ENCODE measurements around the gene DOK7.

The DOK7 gene

DNA sequence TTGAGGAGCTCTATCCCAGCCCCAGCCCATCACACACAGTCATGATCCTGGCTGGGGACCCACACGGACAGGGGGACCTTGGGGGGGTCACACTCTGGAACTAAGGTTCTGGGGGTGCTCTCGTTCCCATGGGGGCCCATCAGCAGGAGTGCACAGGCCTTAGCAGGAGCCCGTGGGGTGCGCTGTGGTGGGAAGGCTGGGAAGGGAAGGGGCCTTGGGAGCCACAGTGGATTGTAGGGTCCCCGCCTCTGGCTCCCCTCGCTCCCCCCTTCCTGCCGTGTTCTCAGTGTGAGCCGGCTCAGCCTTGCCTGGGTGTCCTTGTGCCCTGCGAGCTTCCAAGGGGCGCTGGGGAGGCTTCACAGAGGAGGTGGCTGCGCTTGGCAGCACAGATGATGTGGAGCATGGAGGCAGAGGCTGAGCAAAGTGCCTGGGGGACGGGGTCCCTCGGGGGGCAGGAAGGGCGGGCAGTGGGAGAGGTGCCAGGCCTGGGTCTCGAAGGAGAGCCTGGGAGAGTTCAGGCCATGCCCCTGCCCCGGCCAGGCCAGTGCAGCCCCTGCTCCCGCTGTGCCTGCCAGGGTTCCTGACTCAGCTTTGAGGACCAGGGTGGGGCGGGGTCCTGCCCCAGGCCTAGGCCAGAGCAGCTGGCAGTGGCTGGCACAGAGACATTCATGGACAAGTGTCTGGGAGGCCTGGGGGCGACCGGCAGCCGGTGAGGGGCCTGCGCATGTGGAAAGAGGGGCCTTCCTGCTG is 26.9 kb upstream of the DOK7 start:
- H3K4me3 Mint-ChIP-seq, result no peak overlapping the region
- no peaks in the 10 kb centered on the region for H3K36me3 Mint-ChIP-seq (ENCODE audit: low read depth)
- H3K27me3 Mint-ChIP-seq, result no peaks in the 10 kb centered on the region
- no peak for DNase-seq
- H3K9me3 Mint-ChIP-seq, result no peaks in the 10 kb centered on the region
- H3K27ac Mint-ChIP-seq, result no peak overlapping the region
- no peaks in the 10 kb centered on the region for H3K4me1 Mint-ChIP-seq
- no peak for ATAC-seq

DNA sequence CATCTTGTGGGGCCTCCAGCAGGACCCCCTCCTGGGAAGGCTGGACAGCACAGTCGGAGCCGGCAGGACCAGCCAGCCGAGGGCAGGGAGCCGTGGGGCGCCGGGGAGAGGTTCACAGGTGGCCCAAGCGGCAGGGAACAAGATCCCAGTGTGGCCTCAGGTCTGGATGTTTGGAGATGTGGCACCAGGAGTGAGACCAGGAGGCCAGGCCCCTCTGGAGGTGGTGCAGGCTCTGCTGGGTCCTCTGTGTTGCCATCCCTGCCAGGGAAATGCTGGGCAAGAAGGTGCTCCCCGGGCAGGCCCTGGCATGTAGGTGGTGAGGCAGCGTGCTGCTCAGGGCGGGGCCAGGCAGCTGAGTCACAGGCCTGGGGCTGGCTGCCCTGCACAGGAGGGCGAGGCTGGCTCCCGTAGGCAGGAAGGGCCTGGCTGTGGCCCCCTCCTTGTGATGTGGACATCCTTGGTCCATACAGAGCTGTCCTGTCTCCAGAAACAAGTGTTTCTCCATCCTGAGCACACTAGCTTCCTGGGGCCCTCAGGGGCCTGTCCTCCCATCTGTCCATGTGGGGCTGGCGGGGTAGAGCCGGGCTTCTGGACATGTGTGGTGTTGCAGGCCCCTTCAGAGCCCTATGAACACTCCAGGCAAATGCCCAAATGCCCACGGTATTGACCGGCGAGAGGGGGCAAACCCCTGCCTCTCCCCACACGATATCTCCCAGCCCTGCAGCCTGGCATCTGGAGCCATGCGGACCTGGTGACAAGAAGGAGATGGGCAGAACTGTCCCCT is 26.1 kb upstream of the DOK7 start:
- no peaks in the 10 kb centered on the region for H3K27me3 Mint-ChIP-seq
- ATAC-seq (peak; percentile 47), DNase-seq (no peak)
- H3K4me1 Mint-ChIP-seq, result no peaks in the 10 kb centered on the region
- H3K9me3 Mint-ChIP-seq, result no peaks in the 10 kb centered on the region
- H3K27ac Mint-ChIP-seq, result no peak overlapping the region
- no peak overlapping the region for H3K4me3 Mint-ChIP-seq
- H3K36me3 Mint-ChIP-seq (ENCODE audit: low read depth), result no peaks in the 10 kb centered on the region

DNA sequence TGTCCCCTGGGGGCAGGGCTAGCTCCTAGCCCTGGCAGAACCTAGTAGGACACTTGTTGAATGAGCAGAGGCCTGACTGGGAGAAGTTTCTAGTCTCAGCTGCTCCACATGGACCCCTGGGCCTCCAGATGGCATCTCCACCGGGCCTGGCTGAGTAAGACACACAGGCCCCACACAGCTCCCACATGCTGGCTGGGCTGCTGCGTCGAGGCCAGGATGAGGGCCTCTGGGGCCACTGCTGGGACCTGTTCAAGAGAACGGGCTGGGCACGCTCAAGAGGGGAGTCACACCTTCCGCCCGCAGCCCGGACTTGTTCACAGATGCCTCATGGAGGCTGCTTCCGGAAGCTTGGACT is 25.5 kb upstream of the DOK7 start:
- H3K4me3 Mint-ChIP-seq, result no peak overlapping the region
- DNase-seq, result no peak
- H3K27ac Mint-ChIP-seq, result no peak overlapping the region
- no peaks in the 10 kb centered on the region for H3K9me3 Mint-ChIP-seq
- no peaks in the 10 kb centered on the region for H3K36me3 Mint-ChIP-seq (ENCODE audit: low read depth)
- no peaks in the 10 kb centered on the region for H3K27me3 Mint-ChIP-seq
- no peaks in the 10 kb centered on the region for H3K4me1 Mint-ChIP-seq
- no peak for ATAC-seq

DNA sequence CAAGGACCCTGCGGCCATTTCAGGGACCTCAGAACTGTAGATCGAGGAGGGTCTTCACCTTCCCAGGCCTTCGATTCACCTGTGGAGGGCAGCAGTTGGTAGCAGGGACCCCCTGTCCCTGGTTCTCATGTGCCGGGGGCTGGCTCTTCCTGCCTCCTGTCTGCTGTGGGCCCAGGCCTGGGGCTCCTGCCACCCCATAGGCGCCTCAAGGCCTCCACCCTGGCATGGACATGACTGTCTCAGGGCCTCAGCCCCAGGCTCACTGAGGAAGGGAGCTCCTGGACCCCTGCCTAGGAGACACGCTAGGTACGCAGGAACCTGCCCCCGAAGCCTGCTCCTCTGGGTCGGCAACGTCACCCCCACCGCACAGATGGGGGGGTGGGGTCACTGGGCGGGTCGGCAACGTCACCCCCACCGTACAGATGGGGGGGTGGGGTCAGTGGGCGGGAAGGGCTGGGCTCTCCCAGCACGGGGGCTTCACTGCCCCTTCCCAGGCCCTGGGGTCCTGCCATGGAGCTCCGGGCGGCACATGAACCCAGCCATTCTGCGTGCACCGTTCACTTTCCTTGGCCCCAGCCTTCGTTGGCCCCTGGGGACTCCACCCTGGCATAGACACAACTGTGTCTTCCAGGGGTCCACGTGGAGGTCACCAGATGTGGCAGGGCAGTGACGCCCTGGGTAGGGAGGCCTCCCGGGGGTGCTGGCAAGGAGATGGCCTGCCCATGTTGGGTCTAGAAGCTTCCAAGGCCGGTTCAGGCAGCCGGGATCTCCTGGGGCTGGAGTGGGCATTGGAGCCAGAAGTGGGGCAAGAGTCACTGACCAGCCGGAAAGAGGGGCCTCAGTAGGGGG is 24.9 kb upstream of the DOK7 start:
- ATAC-seq (no peak), DNase-seq (no peak)
- H3K4me1 Mint-ChIP-seq, result no peaks in the 10 kb centered on the region
- no peak overlapping the region for H3K4me3 Mint-ChIP-seq
- H3K9me3 Mint-ChIP-seq, result no peaks in the 10 kb centered on the region
- no peaks in the 10 kb centered on the region for H3K27me3 Mint-ChIP-seq
- H3K27ac Mint-ChIP-seq, result no peak overlapping the region
- H3K36me3 Mint-ChIP-seq (ENCODE audit: low read depth), result no peaks in the 10 kb centered on the region

GRCh38 chr4:3438847-3439180 is 24.3 kb upstream of the DOK7 start:
- H3K27ac Mint-ChIP-seq, result no peak overlapping the region

GRCh38 chr4:3439391-3439790 is 23.7 kb upstream of the DOK7 start:
- Mint-ChIP-seq H3K9me3 (no peaks in the 10 kb centered on the region), H3K36me3 (ENCODE audit: low read depth) (no peaks in the 10 kb centered on the region), H3K4me1 (no peaks in the 10 kb centered on the region), H3K27ac (no peak overlapping the region), H3K27me3 (no peaks in the 10 kb centered on the region), H3K4me3 (no peak overlapping the region)
- DNase-seq, result no peak
- no peak for ATAC-seq

More at GRCh38 chr4:3438847-3439180, 24.3 kb upstream of the DOK7 start:
- no peaks in the 10 kb centered on the region for H3K4me1 Mint-ChIP-seq
- no peak overlapping the region for H3K4me3 Mint-ChIP-seq
- no peaks in the 10 kb centered on the region for H3K27me3 Mint-ChIP-seq
- ATAC-seq, result no peak
- DNase-seq, result no peak
- H3K36me3 Mint-ChIP-seq (ENCODE audit: low read depth), result no peaks in the 10 kb centered on the region
- H3K9me3 Mint-ChIP-seq, result no peaks in the 10 kb centered on the region

DNA sequence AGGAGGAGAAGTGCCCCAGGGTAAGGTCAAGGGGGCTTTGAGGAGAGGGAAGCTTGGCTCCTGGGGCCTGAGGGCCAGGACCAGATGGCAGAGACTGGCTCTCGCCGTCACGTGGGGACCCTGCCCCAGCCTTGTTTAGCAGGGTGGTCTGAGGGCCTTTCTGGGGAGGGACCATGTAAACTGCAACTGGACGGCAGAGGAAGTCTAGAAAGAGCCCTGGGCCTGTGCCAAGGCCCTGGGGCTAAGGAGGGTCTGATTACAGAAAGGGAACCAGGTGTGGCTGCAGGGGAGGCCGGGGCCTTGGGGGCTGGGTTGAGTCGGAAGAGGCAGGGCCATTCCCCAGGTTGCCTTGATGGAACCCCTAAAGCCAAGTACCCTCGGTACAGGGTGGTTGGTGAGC is 23.1 kb upstream of the DOK7 start:
- H3K27ac Mint-ChIP-seq, result no peak overlapping the region
- H3K36me3 Mint-ChIP-seq (ENCODE audit: low read depth), result no peaks in the 10 kb centered on the region
- ATAC-seq (no peak), DNase-seq (no peak)
- H3K27me3 Mint-ChIP-seq, result no peaks in the 10 kb centered on the region
- H3K4me3 Mint-ChIP-seq, result no peak overlapping the region
- H3K4me1 Mint-ChIP-seq, result no peaks in the 10 kb centered on the region
- no peaks in the 10 kb centered on the region for H3K9me3 Mint-ChIP-seq

DNA sequence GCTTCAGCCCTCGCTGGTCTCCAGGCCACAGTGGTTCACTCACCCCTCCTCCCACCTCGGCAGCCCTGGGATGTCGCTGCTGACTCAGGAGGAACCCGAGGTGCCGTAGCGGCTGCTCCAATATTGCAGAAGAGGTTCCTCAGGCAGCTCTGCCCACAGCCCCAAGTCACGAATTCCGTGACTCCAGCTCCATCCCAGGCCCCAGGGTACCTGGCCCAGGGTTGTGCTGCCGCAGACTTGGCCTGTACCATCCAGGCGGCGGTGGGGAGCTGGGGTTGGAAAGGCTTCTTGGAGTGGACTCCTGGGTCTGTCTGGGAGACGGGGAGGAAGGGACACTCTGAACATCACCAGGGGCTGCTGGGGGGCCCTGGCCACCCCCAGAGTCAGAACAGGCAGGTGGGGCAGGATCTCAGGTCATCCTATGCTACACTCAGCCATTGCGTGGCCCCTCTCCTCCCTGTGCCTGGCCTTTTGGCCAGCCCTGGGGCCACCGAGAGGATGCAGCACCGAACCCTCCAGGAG is 22.1 kb upstream of the DOK7 start:
- no peak overlapping the region for H3K4me3 Mint-ChIP-seq
- no peaks in the 10 kb centered on the region for H3K36me3 Mint-ChIP-seq (ENCODE audit: low read depth)
- H3K9me3 Mint-ChIP-seq, result no peaks in the 10 kb centered on the region
- DNase-seq (no peak), ATAC-seq (no peak)
- H3K27me3 Mint-ChIP-seq, result no peaks in the 10 kb centered on the region
- no peak overlapping the region for H3K27ac Mint-ChIP-seq
- H3K4me1 Mint-ChIP-seq, result no peaks in the 10 kb centered on the region

GRCh38 chr4:3441501-3442459 is 21.3 kb upstream of the DOK7 start, which contains the start of gene HGFAC:
Gene HGFAC (plus strand): TSS chr4:3441968. CDS start chr4:3442002, 34 bp downstream.
- Mint-ChIP-seq H3K4me1 (no peaks in the 10 kb centered on the region), H3K27me3 (no peaks in the 10 kb centered on the region), H3K9me3 (no peaks in the 10 kb centered on the region), H3K36me3 (ENCODE audit: low read depth) (no peaks in the 10 kb centered on the region), H3K4me3 (no peak within 1 kb of the TSS), H3K27ac (no peak within 1 kb of the TSS)
- DNase-seq (no peak), ATAC-seq (no peak)

DNA sequence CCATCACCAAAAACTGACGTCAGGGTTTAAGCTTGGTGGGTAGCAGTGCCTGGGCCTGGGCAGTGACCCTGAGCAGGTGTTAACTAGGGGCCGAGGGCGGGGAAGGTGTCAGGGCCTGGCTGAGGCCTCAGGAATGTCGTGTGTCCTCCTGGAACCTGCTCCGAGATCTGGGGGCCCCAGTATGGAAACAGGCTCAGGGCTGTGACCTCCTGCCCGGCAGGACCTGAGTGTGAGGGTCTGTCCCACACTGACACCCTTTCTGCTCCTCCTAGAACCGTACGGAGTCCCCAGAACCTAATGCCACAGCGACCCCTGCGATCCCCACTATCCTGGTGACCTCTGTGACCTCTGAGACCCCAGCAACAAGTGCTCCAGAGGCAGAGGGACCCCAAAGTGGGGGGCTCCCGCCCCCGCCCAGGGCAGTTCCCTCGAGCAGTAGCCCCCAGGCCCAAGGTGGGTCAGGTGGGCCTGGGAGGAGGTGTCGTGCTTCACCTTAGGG is 20.6 kb upstream of the DOK7 start:
- Mint-ChIP-seq H3K4me1 (no peaks in the 10 kb centered on the region), H3K27ac (no peak overlapping the region), H3K36me3 (ENCODE audit: low read depth) (no peaks in the 10 kb centered on the region), H3K9me3 (no peaks in the 10 kb centered on the region), H3K27me3 (no peaks in the 10 kb centered on the region), H3K4me3 (no peak overlapping the region)
- DNase-seq (no peak), ATAC-seq (no peak)

DNA sequence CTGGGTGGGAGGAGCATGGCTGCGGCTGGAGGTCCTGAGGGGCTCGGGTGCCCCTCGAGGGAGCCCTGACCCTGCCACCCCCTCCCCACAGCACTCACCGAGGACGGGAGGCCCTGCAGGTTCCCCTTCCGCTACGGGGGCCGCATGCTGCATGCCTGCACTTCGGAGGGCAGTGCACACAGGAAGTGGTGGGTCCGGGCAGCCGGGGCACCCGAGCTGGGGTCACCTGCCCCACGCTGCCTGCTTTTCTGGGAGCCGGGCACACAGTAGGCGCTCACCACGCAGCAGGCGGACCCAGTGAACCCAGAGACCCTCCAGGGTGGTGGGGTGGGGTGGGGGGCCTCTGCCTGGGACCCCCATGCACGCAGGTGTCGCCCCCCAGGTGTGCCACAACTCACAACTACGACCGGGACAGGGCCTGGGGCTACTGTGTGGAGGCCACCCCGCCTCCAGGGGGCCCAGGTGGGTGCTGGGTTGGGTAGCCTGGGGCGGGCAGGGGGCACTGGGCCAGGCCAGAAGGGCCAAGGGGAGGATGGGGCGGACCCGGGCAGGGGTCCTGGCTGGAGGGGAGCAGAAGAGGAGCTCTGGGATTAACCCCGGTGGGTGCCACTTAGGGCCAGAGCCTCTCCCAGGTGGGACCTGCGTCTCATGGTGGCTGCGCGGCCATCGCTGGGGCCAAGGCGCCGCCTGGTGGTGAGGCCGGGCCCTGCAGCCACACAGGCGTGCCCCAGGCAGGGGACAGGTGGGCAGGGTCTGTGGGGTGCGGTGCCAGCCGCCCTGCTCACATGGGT is 20.0 kb upstream of the DOK7 start:
- H3K27me3 Mint-ChIP-seq, result no peaks in the 10 kb centered on the region
- ATAC-seq, result peak; percentile 73
- H3K36me3 Mint-ChIP-seq (ENCODE audit: low read depth), result no peaks in the 10 kb centered on the region
- no peak overlapping the region for H3K4me3 Mint-ChIP-seq
- no peaks in the 10 kb centered on the region for H3K4me1 Mint-ChIP-seq
- no peaks in the 10 kb centered on the region for H3K9me3 Mint-ChIP-seq
- H3K27ac Mint-ChIP-seq, result no peak overlapping the region
- DNase-seq, result peak; percentile 76

- DNase-seq (no peak), ATAC-seq (no peak)
- no peaks in the 10 kb centered on the region for H3K27me3 Mint-ChIP-seq
- H3K36me3 Mint-ChIP-seq (ENCODE audit: low read depth), result no peaks in the 10 kb centered on the region
- no peak overlapping the region for H3K27ac Mint-ChIP-seq
- no peak overlapping the region for H3K4me3 Mint-ChIP-seq
- no peaks in the 10 kb centered on the region for H3K4me1 Mint-ChIP-seq
- H3K9me3 Mint-ChIP-seq, result no peaks in the 10 kb centered on the region
These were observed 19.3 kb upstream of the DOK7 start for GRCh38 chr4:3443750-3444309.
